ENCODE measurements around the gene CD33.

DNA sequence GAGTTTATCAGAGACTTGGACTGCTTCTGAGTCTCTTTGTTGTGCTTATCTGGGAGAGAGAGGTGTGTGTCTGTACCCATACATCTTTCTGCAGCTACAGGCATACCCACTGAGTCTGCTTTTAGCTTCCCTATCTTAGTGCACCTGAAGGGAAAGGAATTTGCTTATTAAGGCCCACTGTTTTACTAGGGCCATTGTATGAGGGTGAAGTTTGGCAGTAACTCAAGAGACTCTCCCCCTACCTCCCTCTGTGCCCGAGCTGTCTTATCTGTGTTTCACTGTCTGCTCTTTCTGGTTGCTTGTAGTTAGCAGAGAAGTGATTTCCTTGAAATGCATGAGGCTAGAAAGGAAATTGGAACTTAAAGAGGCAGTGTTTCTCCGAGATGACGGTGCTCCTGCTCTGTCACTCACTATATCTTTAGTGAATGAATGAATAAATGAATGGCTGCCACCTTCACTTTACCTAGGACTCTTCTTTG is 678 bp upstream of the CD33 start:
- TF ChIP-seq, protein P1, sequence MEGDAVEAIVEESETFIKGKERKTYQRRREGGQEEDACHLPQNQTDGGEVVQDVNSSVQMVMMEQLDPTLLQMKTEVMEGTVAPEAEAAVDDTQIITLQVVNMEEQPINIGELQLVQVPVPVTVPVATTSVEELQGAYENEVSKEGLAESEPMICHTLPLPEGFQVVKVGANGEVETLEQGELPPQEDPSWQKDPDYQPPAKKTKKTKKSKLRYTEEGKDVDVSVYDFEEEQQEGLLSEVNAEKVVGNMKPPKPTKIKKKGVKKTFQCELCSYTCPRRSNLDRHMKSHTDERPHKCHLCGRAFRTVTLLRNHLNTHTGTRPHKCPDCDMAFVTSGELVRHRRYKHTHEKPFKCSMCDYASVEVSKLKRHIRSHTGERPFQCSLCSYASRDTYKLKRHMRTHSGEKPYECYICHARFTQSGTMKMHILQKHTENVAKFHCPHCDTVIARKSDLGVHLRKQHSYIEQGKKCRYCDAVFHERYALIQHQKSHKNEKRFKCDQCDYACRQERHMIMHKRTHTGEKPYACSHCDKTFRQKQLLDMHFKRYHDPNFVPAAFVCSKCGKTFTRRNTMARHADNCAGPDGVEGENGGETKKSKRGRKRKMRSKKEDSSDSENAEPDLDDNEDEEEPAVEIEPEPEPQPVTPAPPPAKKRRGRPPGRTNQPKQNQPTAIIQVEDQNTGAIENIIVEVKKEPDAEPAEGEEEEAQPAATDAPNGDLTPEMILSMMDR (IDR thresholded peaks at IDR 0.05; ENCODE audit: low read length) = no peak
- TF ChIP-seq EZH2 (optimal IDR thresholded peaks at IDR 0.05; ENCODE audit: low read depth, low read length) = no peak
- no peak for TF ChIP-seq EZH2phosphoT487 (IDR thresholded peaks at IDR 0.05; ENCODE audit: low read length)

All from MM.1S (cell line).